Osteocyte (in vitro differentiated cells): ENCODE measurements around the gene TRMO. TPM values are rescaled to one million over a fixed set of nuclear protein-coding genes. Genes with fewer than 3 reads are reported as not detected.

ENCODE experiments used
- DNase-seq: peaks from one replicate; pipeline ENCODE4 v3.0.0; 2021; ENCODE audit warnings: mixed read lengths; ENCODE audit not compliant: unreplicated experiment; ENCODE audit errors: extremely low spot score
- H3K27ac Mint-ChIP-seq: one replicate; pipeline ENCODE4 v1.8.0; 2021; ENCODE audit warnings: mild to moderate bottlenecking, mixed read lengths; ENCODE audit not compliant: unreplicated experiment
- H3K27me3 Mint-ChIP-seq: one replicate; pipeline ENCODE4 v1.8.0; 2021; ENCODE audit warnings: mixed read lengths; ENCODE audit not compliant: unreplicated experiment
- H3K36me3 Mint-ChIP-seq: one replicate; pipeline ENCODE4 v1.8.0; 2021; ENCODE audit warnings: mixed read lengths; ENCODE audit not compliant: unreplicated experiment
- H3K4me1 Mint-ChIP-seq: one replicate; pipeline ENCODE4 v1.8.0; 2021; ENCODE audit warnings: mixed read lengths; ENCODE audit not compliant: unreplicated experiment
- H3K4me3 Mint-ChIP-seq: one replicate; pipeline ENCODE4 v1.8.0; 2021; ENCODE audit warnings: mild to moderate bottlenecking, moderate library complexity, mixed read lengths; ENCODE audit not compliant: unreplicated experiment
- H3K9me3 Mint-ChIP-seq: one replicate; pipeline ENCODE4 v1.8.0; 2021; ENCODE audit warnings: mixed read lengths; ENCODE audit not compliant: unreplicated experiment
- CTCF ChIP-seq: fragments of 200-600 bp; sonication (generic); IDR thresholded peaks from 2 replicates; pipeline ENCODE4 v1.5.0; 2021; ENCODE audit warnings: antibody characterized with exemption, mild to moderate bottlenecking, moderate library complexity
- total RNA-seq: library from RNA; stranded (reverse); gene quantifications from 2 replicates; pipeline ENCODE4 v1.2.1, GENCODE V29; 2021

TRMO gene
- total RNA-seq, 1 donor from 2014 or later = 10.6 TPM

- no peak for TF ChIP-seq CTCF
- Mint-ChIP-seq H3K4me3 (no peak overlapping the region), H3K4me1 (peaks cover 6% of the 10 kb centered on the region), H3K9me3 (peaks cover 15% of the 10 kb centered on the region), H3K27me3 (peaks cover 83% of the 10 kb centered on the region), H3K36me3 (no peaks in the 10 kb centered on the region), H3K27ac (no peak overlapping the region)
- peak; percentile 77 for DNase-seq
These were observed 61.2 kb downstream of the TRMO start for GRCh38 chr9:97861148-97861475.

- H3K9me3 Mint-ChIP-seq = peaks cover 10% of the 10 kb centered on the region
- peaks cover 83% of the 10 kb centered on the region for H3K27me3 Mint-ChIP-seq
- H3K4me1 Mint-ChIP-seq = peaks cover 6% of the 10 kb centered on the region
- no peak for TF ChIP-seq CTCF
- DNase-seq = peak; percentile 73
- no peak overlapping the region for H3K27ac Mint-ChIP-seq
- H3K4me3 Mint-ChIP-seq = no peak overlapping the region
- no peaks in the 10 kb centered on the region for H3K36me3 Mint-ChIP-seq
These were observed 61.7 kb downstream of the TRMO start for GRCh38 chr9:97860451-97861147.

- H3K4me1 Mint-ChIP-seq = peaks cover 6% of the 10 kb centered on the region
- H3K9me3 Mint-ChIP-seq = no peaks in the 10 kb centered on the region
- H3K27ac Mint-ChIP-seq = no peak overlapping the region
- no peaks in the 10 kb centered on the region for H3K36me3 Mint-ChIP-seq
- H3K4me3 Mint-ChIP-seq = no peak overlapping the region
- TF ChIP-seq CTCF = no peak
- peaks cover 79% of the 10 kb centered on the region for H3K27me3 Mint-ChIP-seq
- DNase-seq = no peak
These were observed 63.0 kb downstream of the TRMO start for GRCh38 chr9:97859346-97859745.

- Mint-ChIP-seq H3K4me1 (peaks cover 9% of the 10 kb centered on the region), H3K36me3 (no peaks in the 10 kb centered on the region), H3K27me3 (peaks cover 78% of the 10 kb centered on the region), H3K9me3 (no peaks in the 10 kb centered on the region), H3K4me3 (no peak overlapping the region), H3K27ac (no peak overlapping the region)
- TF ChIP-seq CTCF = no peak
- DNase-seq = peak; percentile 53
These were observed 63.5 kb downstream of the TRMO start for GRCh38 chr9:97858826-97859225.

GRCh38 chr9:97858393-97858713 is 63.9 kb downstream of the TRMO start:
- Mint-ChIP-seq H3K27me3 (peaks cover 79% of the 10 kb centered on the region), H3K4me1 (peaks cover 9% of the 10 kb centered on the region), H3K4me3 (no peak overlapping the region), H3K9me3 (no peaks in the 10 kb centered on the region), H3K36me3 (no peaks in the 10 kb centered on the region), H3K27ac (no peak overlapping the region)
- DNase-seq = no peak
- TF ChIP-seq CTCF = no peak
